HepG2 (cell line): ENCODE data around the gene BEAN1. TPM values are rescaled to one million over a fixed set of nuclear protein-coding genes. Genes with fewer than 3 reads are reported as not detected.

ENCODE experiments used
- DPF2 ChIP-seq: sonication (generic); formaldehyde crosslinking; IDR thresholded peaks from 2 replicates; pipeline ENCODE4 v1.4.0; 2020; ENCODE audit warnings: mild to moderate bottlenecking, low read depth, missing genetic modification reagents, borderline replicate concordance
- FLYWCH1 ChIP-seq: sonication (generic); formaldehyde crosslinking; IDR thresholded peaks from 2 replicates; pipeline ENCODE4 v1.8.1; 2023; ENCODE audit warnings: mild to moderate bottlenecking, missing genetic modification reagents
- FOXC1 ChIP-seq: sonication (generic); formaldehyde crosslinking; IDR thresholded peaks from 2 replicates; pipeline ENCODE4 v1.8.0; 2022; ENCODE audit warnings: mild to moderate bottlenecking, missing genetic modification reagents, borderline replicate concordance
- GPN1 ChIP-seq: sonication (generic); formaldehyde crosslinking; IDR thresholded peaks from 2 replicates; pipeline ENCODE4 v1.5.1; 2020; ENCODE audit warnings: missing genetic modification reagents, borderline replicate concordance
- HNF4G ChIP-seq, 2 experiments: sonication (generic) in 1 of 2; formaldehyde crosslinking in 1 of 2; IDR thresholded peaks; 2 replicates each; pipeline versions ENCODE4 v1.4.0 to v1.6.1; 2011 to 2020; ENCODE audit warnings: borderline replicate concordance in 2 of 2, low read depth in 2 of 2, mild to moderate bottlenecking in 2 of 2, low read length in 1 of 2, missing genetic modification reagents in 1 of 2, moderate library complexity in 1 of 2
- HNRNPUL1 ChIP-seq: fragments of 200-400 bp; formaldehyde crosslinking; IDR thresholded peaks from 2 replicates; pipeline ENCODE4 v1.6.1; 2017; ENCODE audit warnings: low read depth, mild to moderate bottlenecking, low read length, moderate library complexity
- NCOA1 ChIP-seq: sonication (generic); formaldehyde crosslinking; IDR thresholded peaks from 2 replicates; pipeline ENCODE4 v1.9.0; 2021; ENCODE audit warnings: missing genetic modification reagents
- RFX1 ChIP-seq: fragments of 450-650 bp; IDR thresholded peaks from 2 replicates; pipeline ENCODE4 v1.6.1; 2017
- SIN3A ChIP-seq: IDR thresholded peaks from 2 replicates; pipeline ENCODE4 v1.6.1; 2011; ENCODE audit warnings: low read depth, mild to moderate bottlenecking, control low read depth, low read length, borderline replicate concordance
- SRSF1 ChIP-seq: fragments of 200-400 bp; formaldehyde crosslinking; optimal IDR thresholded peaks from 2 replicates; pipeline ENCODE3; 2017; ENCODE audit warnings: mild to moderate bottlenecking, low read depth, low read length, moderate library complexity
- ZFY ChIP-seq: sonication (generic); formaldehyde crosslinking; IDR thresholded peaks from 2 replicates; pipeline ENCODE4 v1.4.0; 2020; ENCODE audit warnings: missing genetic modification reagents
- ZNF282 ChIP-seq: fragments of 450-650 bp; IDR thresholded peaks from 2 replicates; pipeline ENCODE4 v1.6.1; 2018; ENCODE audit not compliant: partially characterized antibody
- ZNF451 ChIP-seq: sonication (generic); formaldehyde crosslinking; IDR thresholded peaks from 2 replicates; pipeline ENCODE4 v1.5.0; 2020; ENCODE audit warnings: mild to moderate bottlenecking, missing genetic modification reagents
- ZNF841 ChIP-seq: sonication (generic); formaldehyde crosslinking; IDR thresholded peaks from 2 replicates; pipeline ENCODE4 v1.8.1; 2023; ENCODE audit warnings: missing genetic modification reagents, borderline replicate concordance
- polyA plus RNA-seq, 8 experiments: library from polyadenylated mRNA; depleted of rRNA in 3 of 8; stranded (reverse) in 7 of 8; unstranded in 1 of 8; fragments of >200 nt; fragmentation: Illumina TruSeq in 4 of 8; extraction: Trizol in 4 of 8; gene quantifications; 2 replicates each; pipeline versions ENCODE4 v1.2.1 to v1.2.3, GENCODE V29; 2011 to 2016; ENCODE audit warnings: low read depth in 4 of 8, missing spikeins in 1 of 8, mixed read lengths in 1 of 8; ENCODE audit not compliant: insufficient read depth in 1 of 8
- total RNA-seq, 5 experiments: library from RNA; depleted of rRNA; stranded (reverse); fragments of >200 nt; fragmentation: Illumina TruSeq; extraction: Trizol; gene quantifications; 2 replicates each; pipeline ENCODE4 v1.2.3, GENCODE V29; 2016; ENCODE audit warnings: low read depth in 1 of 5
- TF ChIP-seq, protein P1 (sequence below): sonication (generic); formaldehyde crosslinking; IDR thresholded peaks from 2 replicates; pipeline ENCODE4 v1.5.0; 2020; ENCODE audit warnings: mild to moderate bottlenecking, missing genetic modification reagents, borderline replicate concordance
- TF ChIP-seq, protein P2 (sequence below): sonication (generic); formaldehyde crosslinking; IDR thresholded peaks from 2 replicates; pipeline ENCODE4 v1.4.0; 2020; ENCODE audit warnings: missing genetic modification reagents, borderline replicate concordance
- TF ChIP-seq, protein P3 (sequence below): sonication (generic); formaldehyde crosslinking; IDR thresholded peaks from 2 replicates; pipeline ENCODE4 v1.4.0; 2020; ENCODE audit warnings: mild to moderate bottlenecking, missing genetic modification reagents
- TF ChIP-seq, protein P4 (sequence below): sonication (generic); formaldehyde crosslinking; IDR thresholded peaks from 2 replicates; pipeline ENCODE4 v1.8.1; 2023; ENCODE audit warnings: missing genetic modification reagents, mild to moderate bottlenecking, borderline replicate concordance

The BEAN1 gene
- total and polyA plus RNA-seq, 2 of the 13 experiments (the other 11 are each of a cell fraction or from before 2014, with no cell fraction given) = 0.53 to 1.4 TPM

DNA sequence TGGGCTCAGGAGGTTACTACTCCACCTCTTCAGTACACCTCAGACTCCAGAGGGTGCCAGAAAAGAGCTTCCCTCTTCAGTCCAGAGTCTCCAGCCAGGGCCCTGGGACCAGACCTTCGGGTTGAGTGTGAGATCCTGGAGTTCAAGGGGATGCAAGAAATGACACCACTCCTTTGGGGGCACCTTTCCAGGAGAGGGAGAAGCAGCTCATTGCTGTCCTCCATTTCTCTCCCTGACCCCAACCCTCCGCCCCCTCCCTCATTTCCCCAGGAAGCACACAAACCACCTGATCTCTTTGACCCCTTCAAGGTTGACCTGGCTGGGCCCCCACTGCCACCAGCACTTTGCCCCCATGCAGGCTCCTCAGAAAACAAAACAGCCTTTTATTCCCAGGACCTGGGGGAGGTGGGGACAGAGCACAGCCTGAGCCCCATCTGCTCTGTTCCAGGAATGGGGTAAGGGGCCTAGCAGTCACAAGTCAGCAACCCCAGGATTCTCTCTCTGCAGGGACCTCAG, 39.2 kb upstream of the BEAN1 start (continued):
- TF ChIP-seq HNRNPUL1 = no peak
- TF ChIP-seq, protein P1, sequence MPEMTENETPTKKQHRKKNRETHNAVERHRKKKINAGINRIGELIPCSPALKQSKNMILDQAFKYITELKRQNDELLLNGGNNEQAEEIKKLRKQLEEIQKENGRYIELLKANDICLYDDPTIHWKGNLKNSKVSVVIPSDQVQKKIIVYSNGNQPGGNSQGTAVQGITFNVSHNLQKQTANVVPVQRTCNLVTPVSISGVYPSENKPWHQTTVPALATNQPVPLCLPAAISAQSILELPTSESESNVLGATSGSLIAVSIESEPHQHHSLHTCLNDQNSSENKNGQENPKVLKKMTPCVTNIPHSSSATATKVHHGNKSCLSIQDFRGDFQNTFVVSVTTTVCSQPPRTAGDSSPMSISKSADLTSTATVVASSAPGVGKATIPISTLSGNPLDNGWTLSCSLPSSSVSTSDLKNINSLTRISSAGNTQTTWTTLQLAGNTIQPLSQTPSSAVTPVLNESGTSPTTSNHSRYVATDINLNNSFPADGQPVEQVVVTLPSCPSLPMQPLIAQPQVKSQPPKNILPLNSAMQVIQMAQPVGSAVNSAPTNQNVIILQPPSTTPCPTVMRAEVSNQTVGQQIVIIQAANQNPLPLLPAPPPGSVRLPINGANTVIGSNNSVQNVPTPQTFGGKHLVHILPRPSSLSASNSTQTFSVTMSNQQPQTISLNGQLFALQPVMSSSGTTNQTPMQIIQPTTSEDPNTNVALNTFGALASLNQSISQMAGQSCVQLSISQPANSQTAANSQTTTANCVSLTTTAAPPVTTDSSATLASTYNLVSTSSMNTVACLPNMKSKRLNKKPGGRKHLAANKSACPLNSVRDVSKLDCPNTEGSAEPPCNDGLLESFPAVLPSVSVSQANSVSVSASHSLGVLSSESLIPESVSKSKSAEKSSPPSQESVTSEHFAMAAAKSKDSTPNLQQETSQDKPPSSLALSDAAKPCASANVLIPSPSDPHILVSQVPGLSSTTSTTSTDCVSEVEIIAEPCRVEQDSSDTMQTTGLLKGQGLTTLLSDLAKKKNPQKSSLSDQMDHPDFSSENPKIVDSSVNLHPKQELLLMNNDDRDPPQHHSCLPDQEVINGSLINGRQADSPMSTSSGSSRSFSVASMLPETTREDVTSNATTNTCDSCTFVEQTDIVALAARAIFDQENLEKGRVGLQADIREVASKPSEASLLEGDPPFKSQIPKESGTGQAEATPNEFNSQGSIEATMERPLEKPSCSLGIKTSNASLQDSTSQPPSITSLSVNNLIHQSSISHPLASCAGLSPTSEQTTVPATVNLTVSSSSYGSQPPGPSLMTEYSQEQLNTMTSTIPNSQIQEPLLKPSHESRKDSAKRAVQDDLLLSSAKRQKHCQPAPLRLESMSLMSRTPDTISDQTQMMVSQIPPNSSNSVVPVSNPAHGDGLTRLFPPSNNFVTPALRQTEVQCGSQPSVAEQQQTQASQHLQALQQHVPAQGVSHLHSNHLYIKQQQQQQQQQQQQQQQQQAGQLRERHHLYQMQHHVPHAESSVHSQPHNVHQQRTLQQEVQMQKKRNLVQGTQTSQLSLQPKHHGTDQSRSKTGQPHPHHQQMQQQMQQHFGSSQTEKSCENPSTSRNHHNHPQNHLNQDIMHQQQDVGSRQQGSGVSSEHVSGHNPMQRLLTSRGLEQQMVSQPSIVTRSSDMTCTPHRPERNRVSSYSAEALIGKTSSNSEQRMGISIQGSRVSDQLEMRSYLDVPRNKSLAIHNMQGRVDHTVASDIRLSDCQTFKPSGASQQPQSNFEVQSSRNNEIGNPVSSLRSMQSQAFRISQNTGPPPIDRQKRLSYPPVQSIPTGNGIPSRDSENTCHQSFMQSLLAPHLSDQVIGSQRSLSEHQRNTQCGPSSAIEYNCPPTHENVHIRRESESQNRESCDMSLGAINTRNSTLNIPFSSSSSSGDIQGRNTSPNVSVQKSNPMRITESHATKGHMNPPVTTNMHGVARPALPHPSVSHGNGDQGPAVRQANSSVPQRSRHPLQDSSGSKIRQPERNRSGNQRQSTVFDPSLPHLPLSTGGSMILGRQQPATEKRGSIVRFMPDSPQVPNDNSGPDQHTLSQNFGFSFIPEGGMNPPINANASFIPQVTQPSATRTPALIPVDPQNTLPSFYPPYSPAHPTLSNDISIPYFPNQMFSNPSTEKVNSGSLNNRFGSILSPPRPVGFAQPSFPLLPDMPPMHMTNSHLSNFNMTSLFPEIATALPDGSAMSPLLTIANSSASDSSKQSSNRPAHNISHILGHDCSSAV (CRISPR knock-in tag) = no peak
- TF ChIP-seq DPF2 = no peak
- peak; percentile 88 for TF ChIP-seq SRSF1
- TF ChIP-seq RFX1 = no peak
- TF ChIP-seq HNF4G (IDR thresholded peaks at IDR 0.05; ENCODE audit: borderline replicate concordance, low read depth, low read length) = peak; percentile 69
- peak; percentile 71; the same call in 1 of the 2 replicates for TF ChIP-seq HNF4G (CRISPR knock-in tag; IDR thresholded peaks at IDR 0.05; ENCODE audit: borderline replicate concordance, low read depth)
- TF ChIP-seq ZFY = peak; percentile 42; the same call in 1 of the 2 replicates
- TF ChIP-seq NCOA1 = no peak
- TF ChIP-seq, protein P2, sequence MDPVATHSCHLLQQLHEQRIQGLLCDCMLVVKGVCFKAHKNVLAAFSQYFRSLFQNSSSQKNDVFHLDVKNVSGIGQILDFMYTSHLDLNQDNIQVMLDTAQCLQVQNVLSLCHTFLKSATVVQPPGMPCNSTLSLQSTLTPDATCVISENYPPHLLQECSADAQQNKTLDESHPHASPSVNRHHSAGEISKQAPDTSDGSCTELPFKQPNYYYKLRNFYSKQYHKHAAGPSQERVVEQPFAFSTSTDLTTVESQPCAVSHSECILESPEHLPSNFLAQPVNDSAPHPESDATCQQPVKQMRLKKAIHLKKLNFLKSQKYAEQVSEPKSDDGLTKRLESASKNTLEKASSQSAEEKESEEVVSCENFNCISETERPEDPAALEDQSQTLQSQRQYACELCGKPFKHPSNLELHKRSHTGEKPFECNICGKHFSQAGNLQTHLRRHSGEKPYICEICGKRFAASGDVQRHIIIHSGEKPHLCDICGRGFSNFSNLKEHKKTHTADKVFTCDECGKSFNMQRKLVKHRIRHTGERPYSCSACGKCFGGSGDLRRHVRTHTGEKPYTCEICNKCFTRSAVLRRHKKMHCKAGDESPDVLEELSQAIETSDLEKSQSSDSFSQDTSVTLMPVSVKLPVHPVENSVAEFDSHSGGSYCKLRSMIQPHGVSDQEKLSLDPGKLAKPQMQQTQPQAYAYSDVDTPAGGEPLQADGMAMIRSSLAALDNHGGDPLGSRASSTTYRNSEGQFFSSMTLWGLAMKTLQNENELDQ (CRISPR knock-in tag) = no peak
- TF ChIP-seq, protein P3, sequence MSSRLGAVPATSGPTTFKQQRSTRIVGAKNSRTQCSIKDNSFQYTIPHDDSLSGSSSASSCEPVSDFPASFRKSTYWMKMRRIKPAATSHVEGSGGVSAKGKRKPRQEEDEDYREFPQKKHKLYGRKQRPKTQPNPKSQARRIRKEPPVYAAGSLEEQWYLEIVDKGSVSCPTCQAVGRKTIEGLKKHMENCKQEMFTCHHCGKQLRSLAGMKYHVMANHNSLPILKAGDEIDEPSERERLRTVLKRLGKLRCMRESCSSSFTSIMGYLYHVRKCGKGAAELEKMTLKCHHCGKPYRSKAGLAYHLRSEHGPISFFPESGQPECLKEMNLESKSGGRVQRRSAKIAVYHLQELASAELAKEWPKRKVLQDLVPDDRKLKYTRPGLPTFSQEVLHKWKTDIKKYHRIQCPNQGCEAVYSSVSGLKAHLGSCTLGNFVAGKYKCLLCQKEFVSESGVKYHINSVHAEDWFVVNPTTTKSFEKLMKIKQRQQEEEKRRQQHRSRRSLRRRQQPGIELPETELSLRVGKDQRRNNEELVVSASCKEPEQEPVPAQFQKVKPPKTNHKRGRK (CRISPR knock-in tag) = no peak
- no peak for TF ChIP-seq ZNF841 (CRISPR knock-in tag)
- no peak for TF ChIP-seq FLYWCH1 (CRISPR knock-in tag)
- no peak for TF ChIP-seq GPN1
- TF ChIP-seq ZNF451 (CRISPR knock-in tag) = no peak
- no peak for TF ChIP-seq ZNF282
- no peak for TF ChIP-seq FOXC1
- TF ChIP-seq, protein P4, sequence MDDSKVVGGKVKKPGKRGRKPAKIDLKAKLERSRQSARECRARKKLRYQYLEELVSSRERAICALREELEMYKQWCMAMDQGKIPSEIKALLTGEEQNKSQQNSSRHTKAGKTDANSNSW (CRISPR knock-in tag) = no peak
- TF ChIP-seq SIN3A = no peak
